Activated CD4-positive, alpha-beta T cell treated with anti-CD3 and anti-CD28 coated beads for 48 hours (primary cell): ENCODE measurements around the gene NUPR1.
"Not testable (repeated sequence)": the region's sequence is repeated elsewhere in the genome, so short reads cannot be mapped to it uniquely, and the experiment has no call there.

ENCODE experiments used
- DNase-seq: peaks from one replicate; pipeline ENCODE4 v3.0.0-alpha.2; 2020

Gene NUPR1, protein sequence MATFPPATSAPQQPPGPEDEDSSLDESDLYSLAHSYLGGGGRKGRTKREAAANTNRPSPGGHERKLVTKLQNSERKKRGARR

DNA sequence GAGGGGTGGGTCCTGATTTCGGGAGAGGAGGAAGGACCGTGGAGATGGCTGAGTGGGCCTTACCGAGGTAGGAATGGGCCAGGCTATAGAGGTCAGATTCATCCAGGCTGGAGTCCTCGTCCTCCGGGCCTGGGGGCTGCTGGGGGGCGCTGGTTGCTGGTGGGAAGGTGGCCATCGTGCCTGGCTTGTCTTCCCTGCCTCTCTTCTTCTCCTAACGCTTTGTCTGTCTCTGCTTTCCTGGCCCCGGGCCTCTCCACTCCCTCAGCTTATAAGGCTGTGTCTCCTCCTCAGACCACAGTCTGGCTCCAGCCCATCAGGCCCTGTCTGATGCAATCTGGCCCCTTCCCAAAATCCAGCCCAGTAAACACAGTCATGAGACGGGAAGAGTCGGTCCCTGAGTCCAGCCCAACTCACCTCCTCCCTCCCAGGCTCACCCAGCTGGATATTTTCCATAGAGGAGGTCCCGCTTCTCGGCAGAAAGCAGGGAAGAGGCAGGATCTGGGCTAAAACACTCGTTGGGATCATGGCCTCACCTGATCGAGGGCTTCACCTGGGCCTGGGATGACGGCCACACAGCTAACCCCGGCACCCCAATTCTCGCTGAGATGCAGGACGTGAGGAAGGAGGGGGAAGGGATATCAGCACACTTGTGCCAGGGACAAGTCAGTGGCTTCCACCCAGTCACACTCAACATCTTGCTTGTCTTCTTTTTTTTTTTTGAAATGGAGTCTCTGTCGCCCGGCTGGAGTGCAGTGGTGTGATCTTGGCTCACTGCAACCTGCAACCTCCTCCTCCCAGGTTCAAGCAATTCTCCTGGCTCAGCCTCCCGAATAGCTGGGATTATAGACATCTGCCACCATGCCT is at the start of gene NUPR1:
Gene NUPR1, minus strand, starts transcription at position 242 of the 864 bp plus-strand sequence. Its CDS starts 67 bp downstream, at position 175.
- no peak for DNase-seq

DNA sequence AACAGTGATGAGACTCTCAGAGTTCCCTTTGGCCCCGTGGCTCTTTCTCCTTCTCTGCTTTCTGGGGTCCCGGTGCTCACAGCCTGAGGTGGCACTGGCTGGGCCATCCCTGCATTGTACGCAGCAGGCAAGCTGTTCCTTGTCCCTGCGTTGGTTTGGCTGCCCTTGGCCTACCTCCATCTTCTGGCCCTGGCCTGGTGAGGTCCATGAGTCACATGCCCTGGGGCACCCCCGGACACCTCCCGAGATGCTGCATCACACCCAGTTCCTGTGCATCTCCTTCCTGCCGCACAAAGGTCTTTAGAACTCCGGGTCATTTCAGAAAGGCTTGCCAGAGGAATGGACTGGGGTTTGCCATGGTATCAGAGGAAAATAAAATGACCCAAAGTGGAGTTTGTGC is 48.6 kb upstream of the NUPR1 start:
- no peak for DNase-seq

DNA sequence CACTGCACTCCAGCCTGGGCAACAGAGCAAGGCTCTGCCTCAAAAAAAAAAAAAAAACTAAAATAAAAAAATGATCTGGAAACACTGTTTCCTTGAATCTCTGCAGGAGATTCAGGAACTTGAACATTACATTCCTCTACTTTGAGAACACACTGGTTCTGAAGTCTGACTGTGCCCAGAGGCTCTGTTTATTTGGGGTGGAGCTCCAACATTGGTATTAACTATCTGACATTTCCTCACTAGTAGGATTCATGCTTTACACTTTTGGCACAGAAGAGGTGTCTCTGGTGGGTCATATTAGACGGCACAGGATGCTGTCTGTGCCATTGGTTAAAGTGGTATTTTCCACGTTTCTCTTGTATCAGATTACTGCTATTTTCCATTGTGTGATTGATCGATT is 47.7 kb upstream of the NUPR1 start:
- no peak for DNase-seq

DNA sequence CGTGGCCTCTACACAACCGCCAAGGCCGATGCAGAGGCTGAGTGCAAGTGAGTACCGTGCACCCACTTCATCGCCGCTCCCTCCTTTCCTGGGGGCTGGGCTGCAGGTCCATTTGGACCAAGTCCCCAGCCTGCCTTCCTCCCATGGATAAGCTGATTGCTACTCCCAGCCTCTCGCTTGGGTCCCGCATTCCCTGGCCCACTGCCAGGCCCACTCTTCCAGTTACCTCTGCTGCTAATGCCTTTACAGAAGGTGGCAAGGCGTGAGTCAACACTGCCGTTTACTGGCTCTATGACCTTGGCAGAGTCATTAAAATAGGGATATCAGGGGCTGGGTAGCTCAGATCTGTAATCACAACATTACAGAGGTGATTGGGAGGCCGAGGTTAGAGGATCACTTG is 46.9 kb upstream of the NUPR1 start:
- no peak for DNase-seq

DNA sequence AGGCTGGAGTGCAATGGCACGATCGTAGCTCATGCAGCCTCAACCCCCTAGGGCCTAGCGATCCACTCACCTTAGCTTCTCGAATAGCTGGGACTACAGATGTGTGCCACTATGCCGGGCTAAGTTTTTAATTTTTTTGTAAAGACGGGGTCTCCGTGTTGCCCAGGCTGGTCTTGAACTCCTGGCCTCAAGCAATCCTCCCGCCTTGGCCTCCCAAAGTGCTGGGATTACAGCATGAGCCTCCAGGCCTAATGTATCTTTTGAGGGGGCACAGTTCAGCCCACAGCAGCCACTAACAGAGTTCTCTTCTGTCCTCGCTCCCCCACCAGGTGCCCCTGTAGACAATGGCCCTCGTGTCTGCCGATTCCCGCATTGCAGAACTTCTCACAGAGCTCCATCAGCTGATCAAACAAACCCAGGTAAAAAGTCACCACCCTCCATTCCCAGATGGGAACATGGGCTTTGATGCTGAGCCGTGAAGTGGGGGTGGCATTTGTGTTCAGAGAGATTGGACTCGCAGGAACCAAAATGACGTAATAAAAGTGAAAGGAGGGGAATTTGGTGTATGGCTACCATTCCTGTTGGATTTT is 42.0 kb upstream of the NUPR1 start:
- no peak for DNase-seq

DNA sequence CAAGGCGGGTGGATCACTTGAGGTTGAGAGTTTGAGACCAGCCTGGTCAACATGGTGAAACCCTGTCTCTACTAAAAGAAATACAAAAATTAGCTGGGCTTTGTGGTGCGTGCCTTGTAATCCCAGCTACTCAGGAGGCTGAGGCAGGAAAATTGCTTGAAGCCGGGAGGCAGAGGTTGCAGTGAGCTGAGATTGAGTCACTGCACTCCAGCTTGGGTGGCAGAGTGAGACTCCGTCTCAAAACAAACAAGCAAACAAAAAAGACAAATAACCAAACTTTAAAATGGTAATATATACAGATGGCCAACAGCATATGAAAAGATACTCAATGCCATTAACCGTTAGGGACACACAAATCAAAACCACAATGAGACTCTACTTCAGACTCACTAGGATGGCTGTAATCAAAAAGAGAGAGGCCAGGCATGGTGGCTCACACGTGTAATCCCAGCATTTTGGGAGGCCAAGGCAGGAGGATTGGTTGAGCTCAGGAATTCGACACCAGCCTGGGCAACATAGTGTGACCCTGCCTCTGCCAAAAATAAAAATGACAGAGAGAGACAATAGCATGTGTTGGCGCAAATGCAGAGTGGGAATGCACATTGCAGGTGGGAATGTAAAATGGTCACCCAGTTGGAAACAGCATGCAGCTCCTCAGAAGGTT is 36.8 kb upstream of the NUPR1 start:
- DNase-seq, result no peak

DNA sequence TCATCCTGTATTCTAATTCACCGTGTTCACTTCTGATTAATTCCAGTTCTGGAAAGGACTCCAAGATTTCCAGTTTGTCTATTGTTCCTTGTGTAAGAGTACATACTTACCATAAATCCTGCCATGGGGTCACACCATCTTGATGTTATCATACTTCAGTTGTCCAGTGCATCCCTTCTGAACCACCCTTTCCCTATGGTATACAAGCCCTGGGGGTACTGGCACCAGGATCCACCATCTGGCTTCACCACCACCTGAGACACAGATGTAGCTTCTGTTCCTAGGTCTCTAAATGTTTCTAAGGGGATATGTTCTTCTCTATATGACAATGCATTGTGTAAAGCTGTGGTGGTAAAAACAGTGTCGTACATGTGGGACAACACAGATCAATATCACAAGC is 36.2 kb upstream of the NUPR1 start:
- no peak for DNase-seq

DNA sequence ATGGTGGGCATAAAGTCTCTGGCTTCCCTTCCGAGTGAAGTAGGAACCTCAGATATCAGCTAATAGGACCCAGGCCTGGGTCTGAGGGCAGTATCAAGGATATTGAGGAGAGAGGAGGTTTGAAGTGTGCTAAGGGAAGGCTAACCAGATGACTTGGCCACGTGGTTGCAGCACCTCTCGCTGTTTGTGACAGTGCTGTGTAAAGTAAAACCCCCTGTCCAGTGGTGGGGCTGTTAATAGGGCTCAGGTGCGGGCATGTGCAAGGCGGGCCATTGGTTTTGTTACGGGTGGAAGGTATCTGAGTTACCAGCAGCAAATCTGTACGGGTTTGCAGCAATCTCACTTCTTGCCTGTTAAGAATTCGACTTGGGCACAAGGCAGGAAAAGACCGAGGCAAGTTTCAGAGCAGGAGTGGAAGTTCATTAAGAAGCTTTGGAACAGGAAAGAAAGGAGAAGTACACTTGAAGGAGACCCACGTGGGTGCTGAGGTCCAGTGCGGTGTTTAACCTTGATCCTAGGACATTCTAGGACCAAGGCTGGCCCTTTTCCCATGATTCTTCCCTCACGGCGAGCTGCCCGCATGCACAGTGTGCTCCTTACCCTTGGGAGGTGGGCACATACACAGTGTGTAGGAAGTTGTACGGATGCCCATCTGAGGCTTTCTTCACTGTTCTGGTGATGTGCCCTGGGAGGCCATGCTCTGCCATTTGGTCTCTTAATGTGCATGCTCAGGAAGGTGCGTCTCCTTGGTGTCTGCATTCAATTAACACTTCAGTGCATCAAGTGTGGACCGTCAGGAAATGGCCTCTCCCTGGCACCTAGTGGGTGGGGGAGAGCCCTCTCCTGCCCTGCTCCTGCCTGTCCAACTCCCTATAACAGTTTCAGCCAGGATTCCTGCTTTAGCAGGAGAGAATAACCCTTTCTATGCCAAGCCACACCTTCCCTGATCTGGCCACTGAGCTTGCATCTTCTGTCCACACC is 35.3 kb upstream of the NUPR1 start:
- DNase-seq, result no peak

DNA sequence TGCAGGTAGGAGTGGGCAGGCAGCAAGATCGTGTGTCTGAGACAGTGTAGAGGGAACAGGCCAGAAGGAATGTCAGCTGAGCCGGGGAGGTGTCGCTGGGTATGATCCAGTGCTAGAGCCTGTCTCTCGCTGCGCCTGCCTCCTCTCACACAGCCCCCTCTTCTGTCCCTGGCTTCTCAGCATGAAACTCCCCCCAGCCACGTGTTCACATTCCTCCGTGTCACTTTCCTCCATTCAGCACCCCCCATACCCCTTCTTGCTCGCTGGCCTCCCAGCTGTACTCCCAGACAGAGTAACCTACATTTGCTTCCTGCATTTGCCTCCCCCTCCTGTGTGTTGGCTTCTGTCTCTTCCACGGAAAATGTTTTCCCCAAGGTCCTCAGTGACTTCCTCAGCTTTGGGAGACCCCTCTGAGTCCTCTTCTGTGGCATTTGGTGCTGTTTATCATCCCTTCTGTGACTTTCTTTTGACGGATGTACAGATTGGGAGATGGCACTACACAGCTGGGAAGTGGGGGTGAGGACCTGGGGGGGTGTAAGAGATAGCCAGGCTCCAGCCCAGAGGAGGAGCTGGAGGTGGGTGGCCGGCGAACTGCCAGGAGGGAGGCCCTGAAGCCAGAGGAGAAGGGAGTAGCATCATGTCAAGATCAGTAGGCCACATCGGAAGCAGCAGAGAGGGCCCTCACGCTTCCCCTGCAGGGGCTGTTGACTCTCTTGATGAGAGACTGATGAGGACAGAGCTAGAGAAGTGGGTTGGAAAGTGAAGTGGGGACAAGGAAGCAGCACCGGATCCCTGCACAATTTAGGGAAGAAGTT is 34.1 kb upstream of the NUPR1 start:
- no peak for DNase-seq

DNA sequence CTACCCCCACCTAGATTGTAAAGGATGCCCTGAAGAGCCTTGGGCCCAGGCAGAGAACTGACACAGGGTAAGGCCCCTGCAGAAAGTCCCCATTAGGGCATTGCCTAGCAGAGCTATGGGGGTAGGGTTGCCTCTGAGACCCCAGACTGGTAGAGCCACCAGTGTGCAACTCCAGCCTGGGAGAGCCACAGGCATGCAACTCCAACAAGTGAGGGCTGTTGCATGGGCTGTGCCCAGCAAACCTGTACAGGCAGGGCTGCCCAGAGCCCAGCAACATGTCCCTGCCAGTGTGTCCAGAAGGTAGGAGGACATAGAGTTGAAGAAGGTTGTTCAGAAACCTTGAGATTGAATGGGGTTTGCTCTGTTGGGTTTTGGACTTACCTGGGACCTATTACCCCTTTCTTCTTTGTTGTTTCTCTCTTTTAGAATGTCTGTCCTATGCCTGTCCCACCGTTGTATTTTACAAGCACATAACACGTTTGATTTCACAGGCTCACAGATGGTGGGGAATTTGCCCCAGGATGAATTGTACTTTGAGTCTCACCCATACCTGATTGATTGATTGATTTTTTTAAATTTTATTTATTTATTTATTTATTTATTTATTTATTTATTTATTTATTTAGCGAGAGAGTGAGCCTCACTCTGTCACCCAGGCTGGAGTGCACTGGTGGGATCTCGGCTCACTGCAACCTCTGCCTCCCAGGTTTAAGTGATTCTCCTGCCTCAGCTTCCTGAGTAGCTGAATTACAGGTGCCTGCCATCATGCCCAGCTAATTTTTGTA is 31.4 kb upstream of the NUPR1 start:
- DNase-seq, result no peak

DNA sequence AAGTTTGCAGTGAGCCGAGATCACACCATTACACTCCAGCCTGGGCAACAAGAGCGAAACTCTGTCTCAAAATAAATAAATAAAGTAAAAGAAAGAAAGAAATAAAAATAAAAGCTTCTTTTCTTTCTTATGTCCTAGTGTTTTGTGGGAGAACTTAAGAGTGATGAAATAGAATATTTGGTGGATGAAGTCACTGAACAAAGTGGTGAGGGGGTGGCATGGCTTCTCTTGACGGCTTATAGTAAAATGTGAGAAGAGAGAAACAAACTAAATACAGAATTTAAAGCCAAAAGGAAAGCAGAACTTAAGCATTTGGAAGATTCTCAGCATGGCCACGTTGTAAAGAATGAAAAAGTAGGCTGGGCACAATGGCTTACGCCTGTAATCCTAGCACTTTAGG is 30.2 kb upstream of the NUPR1 start:
- DNase-seq, result no peak

DNA sequence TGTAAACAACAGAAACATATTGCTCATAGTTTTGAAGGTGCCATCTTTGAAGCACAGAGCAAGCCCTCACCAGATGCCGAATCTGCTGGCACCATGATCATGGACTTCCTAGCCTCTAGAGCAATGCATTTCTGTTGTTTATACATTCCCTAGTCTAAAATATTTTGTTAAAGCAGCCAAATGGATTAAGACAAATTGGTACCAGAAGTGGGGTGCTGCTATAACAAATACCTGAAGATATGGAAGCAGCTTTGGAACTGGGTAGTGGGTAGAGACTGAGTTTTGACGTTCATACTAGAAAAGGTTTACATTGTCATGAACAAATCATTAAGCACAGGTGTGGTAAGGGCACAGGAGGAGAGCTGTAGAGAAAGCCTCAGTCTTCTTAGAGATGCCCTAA is 28.5 kb upstream of the NUPR1 start:
- no peak for DNase-seq

DNA sequence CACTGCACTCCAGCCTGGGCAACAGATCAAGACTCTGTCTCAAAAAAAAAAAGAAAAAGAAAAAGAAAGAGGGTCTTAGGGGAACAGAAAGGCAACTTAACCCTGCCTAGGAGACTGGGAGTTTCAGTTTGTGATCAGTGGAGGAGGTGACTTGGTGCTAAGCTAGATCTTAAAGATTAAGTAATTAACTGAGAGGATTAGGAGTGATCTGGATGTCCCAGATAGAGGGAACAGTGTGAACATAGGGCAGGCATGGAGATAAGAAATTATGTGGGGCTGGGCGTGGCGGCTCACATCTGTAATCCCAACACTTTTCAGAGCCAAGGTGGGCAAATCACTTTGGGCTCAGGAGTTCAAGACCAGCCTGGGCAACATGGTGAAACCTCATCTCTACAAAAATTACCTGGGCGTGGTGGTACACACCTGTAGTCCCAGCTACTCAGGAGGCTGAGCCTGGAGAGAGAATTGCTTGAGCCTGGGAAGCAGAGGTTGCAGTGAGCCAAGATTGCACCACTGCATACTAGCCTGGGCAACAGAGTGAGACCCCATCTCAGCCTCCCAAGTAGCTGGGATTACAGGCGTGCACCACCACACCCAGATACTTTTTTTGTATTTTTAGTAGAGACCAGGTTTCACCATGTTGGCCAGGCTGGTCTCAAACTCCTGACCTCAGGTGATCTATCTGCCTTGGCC is 27.6 kb upstream of the NUPR1 start:
- DNase-seq, result not testable (repeated sequence)

DNA sequence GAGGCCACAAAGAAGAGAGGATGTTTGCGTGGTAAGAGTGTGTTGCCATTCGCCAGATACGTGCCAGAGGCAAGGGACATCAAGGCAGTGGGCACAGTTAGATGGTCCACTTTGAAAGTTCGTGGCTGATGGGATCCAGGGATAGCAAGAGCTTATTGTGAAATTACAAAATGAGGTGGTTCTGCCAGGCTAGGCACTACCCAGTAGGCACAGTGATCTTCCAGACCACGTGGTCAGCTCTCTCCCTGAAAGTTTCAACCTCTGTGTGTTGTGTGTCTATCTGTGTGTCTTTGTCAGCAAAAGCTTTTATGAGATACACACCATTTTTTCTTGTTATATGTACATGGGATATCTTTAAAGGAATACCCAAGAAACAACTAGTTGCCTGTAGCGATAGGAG is 24.4 kb upstream of the NUPR1 start:
- DNase-seq, result no peak

DNA sequence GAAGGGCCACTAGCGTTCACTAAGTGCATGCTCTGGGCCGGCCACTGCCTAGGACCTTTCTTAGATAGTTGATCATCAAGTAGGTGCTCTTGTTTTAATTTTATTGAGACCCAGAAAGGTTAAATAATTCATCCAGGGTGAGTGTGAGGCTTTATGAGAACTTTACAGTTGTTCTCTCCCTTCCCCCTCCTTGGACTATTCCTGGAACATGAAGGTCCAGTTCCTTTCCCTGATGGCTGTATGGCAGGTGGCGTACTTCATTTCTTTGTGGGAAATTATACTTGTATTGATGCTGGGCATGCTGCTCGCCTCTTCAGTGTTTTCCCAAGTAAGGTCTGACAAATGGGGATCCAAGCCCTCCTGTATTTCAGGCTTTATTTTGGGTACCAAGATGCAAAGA is 23.4 kb upstream of the NUPR1 start:
- DNase-seq, result no peak

DNA sequence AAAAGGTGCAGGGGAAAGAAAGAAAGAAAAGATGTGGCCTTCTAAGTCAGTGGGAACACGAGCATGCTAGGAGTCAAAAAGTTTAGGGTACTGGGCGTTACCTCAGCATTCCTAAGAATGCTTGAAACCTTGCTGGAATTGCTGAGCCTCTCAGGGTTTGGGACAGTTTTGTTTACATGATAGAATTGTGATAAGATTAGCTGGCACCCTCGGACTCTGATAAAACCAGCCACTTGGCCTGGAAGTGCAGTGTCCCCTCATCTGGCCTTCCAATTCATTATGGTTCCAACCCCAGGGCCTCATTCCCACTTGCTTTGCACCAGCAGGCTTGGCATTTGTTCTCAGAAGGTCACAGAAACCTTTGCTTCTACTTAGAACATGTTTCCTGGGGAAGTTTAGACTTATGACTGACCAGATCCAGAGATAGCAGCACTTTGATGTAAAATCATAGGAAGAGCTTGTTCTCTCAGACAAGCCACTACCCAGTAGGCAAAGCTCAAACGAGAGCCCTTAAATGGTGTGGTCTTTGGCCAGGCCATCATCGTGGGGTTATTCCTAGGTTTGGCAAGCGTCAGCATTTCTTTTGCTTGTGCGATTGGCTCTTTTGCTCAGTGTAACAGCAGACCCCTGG is 22.9 kb upstream of the NUPR1 start:
- DNase-seq, result no peak

DNA sequence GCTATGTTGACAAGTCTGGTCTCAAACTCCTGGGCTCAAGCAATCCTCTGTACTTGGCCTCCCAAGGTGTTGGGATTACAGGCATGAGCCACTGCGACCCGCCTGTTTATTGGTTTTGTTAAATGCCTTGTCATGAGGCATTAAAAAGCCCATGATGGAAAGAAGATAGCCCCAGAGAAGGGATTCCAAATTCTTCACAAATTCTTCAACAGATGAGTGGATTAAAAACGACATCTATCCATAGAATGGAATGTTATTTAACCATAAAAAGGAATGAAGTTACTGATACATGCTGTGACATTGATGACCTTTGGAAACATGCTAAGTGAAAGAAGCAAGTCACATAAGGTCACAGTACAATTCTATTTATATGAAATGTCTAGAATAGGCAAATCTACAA is 19.7 kb upstream of the NUPR1 start:
- DNase-seq, result no peak

DNA sequence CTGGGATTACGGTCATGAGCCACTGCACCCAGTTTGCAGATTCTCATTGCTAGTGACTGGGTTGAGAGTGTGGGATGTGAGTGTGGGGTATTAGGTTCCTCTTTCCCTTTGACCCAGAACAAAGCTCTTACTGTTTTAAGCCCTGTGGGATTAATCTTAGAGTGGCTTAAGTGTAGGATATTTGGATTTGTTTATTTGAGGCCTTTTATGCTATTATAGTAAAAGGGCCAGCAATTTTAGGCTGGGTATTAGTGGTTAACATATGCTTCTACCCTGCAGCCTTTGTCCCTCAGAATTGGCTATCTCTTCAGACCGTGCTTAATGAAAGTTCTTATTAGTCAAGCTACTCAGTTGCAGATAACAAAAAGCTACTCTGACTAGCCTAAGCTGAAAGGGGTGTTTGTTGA is 18.1 kb upstream of the NUPR1 start:
- no peak for DNase-seq

DNA sequence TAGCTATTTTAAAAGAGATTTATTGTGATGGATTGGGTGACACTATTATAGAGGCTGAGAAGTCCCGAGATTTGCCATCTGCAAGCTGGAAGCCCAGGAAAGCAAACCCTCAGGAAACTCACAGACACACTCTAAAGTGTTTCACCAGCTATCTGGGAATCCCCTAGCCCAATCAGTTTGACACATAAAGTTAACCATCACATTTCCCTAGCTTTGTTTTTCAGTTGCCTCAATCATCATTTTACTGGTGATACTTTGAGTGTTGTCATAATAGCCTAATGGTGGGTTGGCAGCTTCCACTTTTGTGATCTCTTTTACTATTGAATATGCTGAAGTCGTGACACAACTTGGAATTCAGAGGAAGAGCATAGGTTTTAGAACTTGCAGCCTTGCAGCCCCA is 16.8 kb upstream of the NUPR1 start:
- DNase-seq, result no peak
